ENCODE results near the gene ASTN1. TPM values are rescaled to one million over a fixed set of nuclear protein-coding genes. Genes with fewer than 3 reads are reported as not detected.

The ASTN1 gene
- total RNA-seq, 1 experiment from 2014 or later = 0.42 TPM

DNA sequence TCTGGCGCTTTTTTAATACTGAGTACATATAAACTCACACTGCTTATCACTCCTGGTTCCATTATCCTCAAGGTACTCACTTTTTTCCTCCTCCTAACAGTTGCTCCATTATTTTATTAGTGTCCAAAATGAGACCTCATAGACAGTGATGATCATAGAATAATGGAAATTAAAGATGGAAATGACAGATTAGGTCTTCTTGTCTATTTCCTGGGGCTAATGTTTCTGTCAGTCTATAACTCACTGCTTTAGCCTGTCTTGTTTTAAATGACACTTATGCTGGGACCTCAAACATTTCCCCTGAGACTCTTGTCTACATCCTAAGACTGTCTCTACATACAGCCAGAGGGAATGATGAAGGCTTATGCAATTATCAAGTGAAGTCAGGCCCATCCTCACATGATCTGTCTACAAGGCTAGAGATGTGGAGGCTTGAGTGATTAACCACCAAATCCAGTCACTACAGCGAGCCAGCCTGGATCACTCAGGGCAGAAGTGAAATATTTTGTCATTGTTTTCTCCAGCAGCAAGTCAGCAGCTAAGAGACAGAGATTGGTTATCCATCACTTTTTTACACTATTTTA, 152.1 kb downstream of the ASTN1 start:
- Histone ChIP-seq H3K4me2 (ENCODE audit: low read length) (no peak overlapping the region), H3K79me2 (ENCODE audit: insufficient read depth, low read length) (no peaks in the 10 kb centered on the region), H3K9me3 (ENCODE audit: control insufficient read depth in 1 of 2, insufficient read depth in 1 of 2, low read depth in 1 of 2, low read length in 2 of 2) (no peaks in the 10 kb centered on the region), H3K36me3 (ENCODE audit: control insufficient read depth in 1 of 2, insufficient read depth in 2 of 2, low read length in 2 of 2) (no peaks in the 10 kb centered on the region), H3K4me1 (ENCODE audit: control insufficient read depth in 1 of 2, insufficient read depth in 2 of 2, low read length in 2 of 2) (no peaks in the 10 kb centered on the region), H3K27me3 (ENCODE audit: insufficient read depth, low read length) (peaks cover 5% of the 10 kb centered on the region), H3K4me3 (replicated peaks in 1 of 2; ENCODE audit: low read depth in 1 of 2, low read length in 2 of 2) (no peak overlapping the region), H3K9me2 (ENCODE audit: insufficient read depth) (no peaks in the 10 kb centered on the region), H3K9ac (ENCODE audit: low read length) (no peak overlapping the region), H2AFZ (ENCODE audit: low read depth, low read length, poor library complexity, severe bottlenecking) (no peak overlapping the region), H3K27ac (ENCODE audit: low read depth, low read length) (no peak overlapping the region), H4K20me1 (ENCODE audit: insufficient read depth) (no peaks in the 10 kb centered on the region)
- DNase-seq (ENCODE audit: low read depth, low spot score) (no peak), ATAC-seq (no peak)
- TF ChIP-seq, protein P1, sequence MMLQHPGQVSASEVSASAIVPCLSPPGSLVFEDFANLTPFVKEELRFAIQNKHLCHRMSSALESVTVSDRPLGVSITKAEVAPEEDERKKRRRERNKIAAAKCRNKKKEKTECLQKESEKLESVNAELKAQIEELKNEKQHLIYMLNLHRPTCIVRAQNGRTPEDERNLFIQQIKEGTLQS (IDR thresholded peaks at IDR 0.05) = no peak
- TF ChIP-seq, protein P2, sequence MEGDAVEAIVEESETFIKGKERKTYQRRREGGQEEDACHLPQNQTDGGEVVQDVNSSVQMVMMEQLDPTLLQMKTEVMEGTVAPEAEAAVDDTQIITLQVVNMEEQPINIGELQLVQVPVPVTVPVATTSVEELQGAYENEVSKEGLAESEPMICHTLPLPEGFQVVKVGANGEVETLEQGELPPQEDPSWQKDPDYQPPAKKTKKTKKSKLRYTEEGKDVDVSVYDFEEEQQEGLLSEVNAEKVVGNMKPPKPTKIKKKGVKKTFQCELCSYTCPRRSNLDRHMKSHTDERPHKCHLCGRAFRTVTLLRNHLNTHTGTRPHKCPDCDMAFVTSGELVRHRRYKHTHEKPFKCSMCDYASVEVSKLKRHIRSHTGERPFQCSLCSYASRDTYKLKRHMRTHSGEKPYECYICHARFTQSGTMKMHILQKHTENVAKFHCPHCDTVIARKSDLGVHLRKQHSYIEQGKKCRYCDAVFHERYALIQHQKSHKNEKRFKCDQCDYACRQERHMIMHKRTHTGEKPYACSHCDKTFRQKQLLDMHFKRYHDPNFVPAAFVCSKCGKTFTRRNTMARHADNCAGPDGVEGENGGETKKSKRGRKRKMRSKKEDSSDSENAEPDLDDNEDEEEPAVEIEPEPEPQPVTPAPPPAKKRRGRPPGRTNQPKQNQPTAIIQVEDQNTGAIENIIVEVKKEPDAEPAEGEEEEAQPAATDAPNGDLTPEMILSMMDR (IDR thresholded peaks at IDR 0.05 in 2 of 3, conservative IDR thresholded peaks at IDR 0.05 in 1 of 3; ENCODE audit: borderline replicate concordance in 1 of 3, insufficient read depth in 1 of 3, low read depth in 2 of 3, low read length in 2 of 3) = no peak
- no peak for TF ChIP-seq ZFX (IDR thresholded peaks at IDR 0.05)
- no peak for TF ChIP-seq SP1 (IDR thresholded peaks at IDR 0.05; ENCODE audit: low read depth)
- TF ChIP-seq RAD21 (IDR thresholded peaks at IDR 0.05; ENCODE audit: low read depth) = no peak
- TF ChIP-seq YY1 (IDR thresholded peaks at IDR 0.05; ENCODE audit: extremely low read depth, insufficient replicate concordance, low read depth, low read length) = no peak
- TF ChIP-seq POLR2AphosphoS5 (IDR thresholded peaks at IDR 0.05; ENCODE audit: low read depth, low read length) = no peak
- TF ChIP-seq CBX3 (IDR thresholded peaks at IDR 0.05; ENCODE audit: low read depth) = no peak
- no peak for TF ChIP-seq ELF1 (IDR thresholded peaks at IDR 0.05; ENCODE audit: borderline replicate concordance, low read depth)
- TF ChIP-seq, protein P3, sequence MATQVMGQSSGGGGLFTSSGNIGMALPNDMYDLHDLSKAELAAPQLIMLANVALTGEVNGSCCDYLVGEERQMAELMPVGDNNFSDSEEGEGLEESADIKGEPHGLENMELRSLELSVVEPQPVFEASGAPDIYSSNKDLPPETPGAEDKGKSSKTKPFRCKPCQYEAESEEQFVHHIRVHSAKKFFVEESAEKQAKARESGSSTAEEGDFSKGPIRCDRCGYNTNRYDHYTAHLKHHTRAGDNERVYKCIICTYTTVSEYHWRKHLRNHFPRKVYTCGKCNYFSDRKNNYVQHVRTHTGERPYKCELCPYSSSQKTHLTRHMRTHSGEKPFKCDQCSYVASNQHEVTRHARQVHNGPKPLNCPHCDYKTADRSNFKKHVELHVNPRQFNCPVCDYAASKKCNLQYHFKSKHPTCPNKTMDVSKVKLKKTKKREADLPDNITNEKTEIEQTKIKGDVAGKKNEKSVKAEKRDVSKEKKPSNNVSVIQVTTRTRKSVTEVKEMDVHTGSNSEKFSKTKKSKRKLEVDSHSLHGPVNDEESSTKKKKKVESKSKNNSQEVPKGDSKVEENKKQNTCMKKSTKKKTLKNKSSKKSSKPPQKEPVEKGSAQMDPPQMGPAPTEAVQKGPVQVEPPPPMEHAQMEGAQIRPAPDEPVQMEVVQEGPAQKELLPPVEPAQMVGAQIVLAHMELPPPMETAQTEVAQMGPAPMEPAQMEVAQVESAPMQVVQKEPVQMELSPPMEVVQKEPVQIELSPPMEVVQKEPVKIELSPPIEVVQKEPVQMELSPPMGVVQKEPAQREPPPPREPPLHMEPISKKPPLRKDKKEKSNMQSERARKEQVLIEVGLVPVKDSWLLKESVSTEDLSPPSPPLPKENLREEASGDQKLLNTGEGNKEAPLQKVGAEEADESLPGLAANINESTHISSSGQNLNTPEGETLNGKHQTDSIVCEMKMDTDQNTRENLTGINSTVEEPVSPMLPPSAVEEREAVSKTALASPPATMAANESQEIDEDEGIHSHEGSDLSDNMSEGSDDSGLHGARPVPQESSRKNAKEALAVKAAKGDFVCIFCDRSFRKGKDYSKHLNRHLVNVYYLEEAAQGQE (IDR thresholded peaks at IDR 0.05; ENCODE audit: low read depth) = no peak
- no peak for TF ChIP-seq EZH2phosphoT487 (IDR thresholded peaks at IDR 0.05; ENCODE audit: borderline replicate concordance)
- ChIA-PET RAD21 (ENCODE audit: low non-redundant PET in 1 of 2, low total read pairs in 2 of 2, uncharacterized antibody in 2 of 2, unreplicated experiment in 2 of 2) (no interaction called here), CTCF (no interaction called here), POLR2A (no interaction called here)
- no TSS peak for BruUV-seq (replicated peaks)
- intact Hi-C loops (cut with micrococcal nuclease) = no loop called here

Data from HCT116 (cell line).